ENCODE results near the gene PRIM2.
"Not testable (repeated sequence)": the region's sequence is repeated elsewhere in the genome, so short reads cannot be mapped to it uniquely, and the experiment has no call there.

DNA sequence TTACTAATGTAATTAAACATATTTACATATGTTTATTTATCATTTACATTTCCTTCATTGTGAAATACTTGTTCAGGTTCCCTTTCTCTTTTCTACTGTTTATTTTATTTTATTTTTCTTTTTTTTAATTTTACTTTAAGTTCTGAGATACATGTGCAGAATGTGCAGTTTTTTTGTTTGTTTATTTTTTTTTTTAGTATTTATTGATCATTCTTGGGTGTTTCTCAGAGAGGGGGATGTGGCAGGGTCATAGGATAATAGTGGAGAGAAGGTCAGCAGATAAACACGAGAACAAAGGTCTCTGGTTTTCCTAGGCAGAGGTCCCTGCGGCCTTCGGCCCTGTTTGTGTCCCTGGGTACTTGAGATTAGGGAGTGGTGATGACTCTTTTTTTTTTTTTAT is 8.7 kb upstream of the PRIM2 start:
- not testable (repeated sequence) for TF ChIP-seq RAD21 (IDR thresholded peaks at IDR 0.05; ENCODE audit: low read depth); SRF (IDR thresholded peaks at IDR 0.05; ENCODE audit: low read depth); EGR1 (IDR thresholded peaks at IDR 0.05; ENCODE audit: low read depth); EZH2 (IDR thresholded peaks at IDR 0.05); POLR2AphosphoS5 (IDR thresholded peaks at IDR 0.05; ENCODE audit: low read depth, low read length); POLR2A (IDR thresholded peaks at IDR 0.05; ENCODE audit: borderline replicate concordance, extremely low read depth, insufficient read depth, insufficient read length); SP1 (IDR thresholded peaks at IDR 0.05; ENCODE audit: low read depth); ZNF274 (IDR thresholded peaks at IDR 0.05; ENCODE audit: low read depth, low read length); EZH2phosphoT487 (IDR thresholded peaks at IDR 0.05; ENCODE audit: borderline replicate concordance)
- TF ChIP-seq, protein P1, sequence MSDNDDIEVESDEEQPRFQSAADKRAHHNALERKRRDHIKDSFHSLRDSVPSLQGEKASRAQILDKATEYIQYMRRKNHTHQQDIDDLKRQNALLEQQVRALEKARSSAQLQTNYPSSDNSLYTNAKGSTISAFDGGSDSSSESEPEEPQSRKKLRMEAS (IDR thresholded peaks at IDR 0.05), result not testable (repeated sequence)
- TF ChIP-seq, protein P2, sequence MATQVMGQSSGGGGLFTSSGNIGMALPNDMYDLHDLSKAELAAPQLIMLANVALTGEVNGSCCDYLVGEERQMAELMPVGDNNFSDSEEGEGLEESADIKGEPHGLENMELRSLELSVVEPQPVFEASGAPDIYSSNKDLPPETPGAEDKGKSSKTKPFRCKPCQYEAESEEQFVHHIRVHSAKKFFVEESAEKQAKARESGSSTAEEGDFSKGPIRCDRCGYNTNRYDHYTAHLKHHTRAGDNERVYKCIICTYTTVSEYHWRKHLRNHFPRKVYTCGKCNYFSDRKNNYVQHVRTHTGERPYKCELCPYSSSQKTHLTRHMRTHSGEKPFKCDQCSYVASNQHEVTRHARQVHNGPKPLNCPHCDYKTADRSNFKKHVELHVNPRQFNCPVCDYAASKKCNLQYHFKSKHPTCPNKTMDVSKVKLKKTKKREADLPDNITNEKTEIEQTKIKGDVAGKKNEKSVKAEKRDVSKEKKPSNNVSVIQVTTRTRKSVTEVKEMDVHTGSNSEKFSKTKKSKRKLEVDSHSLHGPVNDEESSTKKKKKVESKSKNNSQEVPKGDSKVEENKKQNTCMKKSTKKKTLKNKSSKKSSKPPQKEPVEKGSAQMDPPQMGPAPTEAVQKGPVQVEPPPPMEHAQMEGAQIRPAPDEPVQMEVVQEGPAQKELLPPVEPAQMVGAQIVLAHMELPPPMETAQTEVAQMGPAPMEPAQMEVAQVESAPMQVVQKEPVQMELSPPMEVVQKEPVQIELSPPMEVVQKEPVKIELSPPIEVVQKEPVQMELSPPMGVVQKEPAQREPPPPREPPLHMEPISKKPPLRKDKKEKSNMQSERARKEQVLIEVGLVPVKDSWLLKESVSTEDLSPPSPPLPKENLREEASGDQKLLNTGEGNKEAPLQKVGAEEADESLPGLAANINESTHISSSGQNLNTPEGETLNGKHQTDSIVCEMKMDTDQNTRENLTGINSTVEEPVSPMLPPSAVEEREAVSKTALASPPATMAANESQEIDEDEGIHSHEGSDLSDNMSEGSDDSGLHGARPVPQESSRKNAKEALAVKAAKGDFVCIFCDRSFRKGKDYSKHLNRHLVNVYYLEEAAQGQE (IDR thresholded peaks at IDR 0.05; ENCODE audit: low read depth), result not testable (repeated sequence)

Data from HCT116 (cell line).